NCI-H524 treated with DMSO at 0.1 percent for 48 hours (cell line): ENCODE measurements around the gene F2R.

Source experiments
- DNase-seq: peaks from one replicate; lab custom pipeline; 2025; lab: John Stamatoyannopoulos, UW

The F2R gene

GRCh38 chr5:76690704-76691466, 25.0 kb upstream of the F2R start:
- DNase-seq: no peak

- no peak for DNase-seq
Observed at GRCh38 chr5:76691467-76692273, 24.3 kb upstream of the F2R start.

GRCh38 chr5:76692274-76692540, 23.7 kb upstream of the F2R start:
- no peak for DNase-seq

GRCh38 chr5:76692651-76693050, 23.3 kb upstream of the F2R start:
- no peak for DNase-seq

DNA sequence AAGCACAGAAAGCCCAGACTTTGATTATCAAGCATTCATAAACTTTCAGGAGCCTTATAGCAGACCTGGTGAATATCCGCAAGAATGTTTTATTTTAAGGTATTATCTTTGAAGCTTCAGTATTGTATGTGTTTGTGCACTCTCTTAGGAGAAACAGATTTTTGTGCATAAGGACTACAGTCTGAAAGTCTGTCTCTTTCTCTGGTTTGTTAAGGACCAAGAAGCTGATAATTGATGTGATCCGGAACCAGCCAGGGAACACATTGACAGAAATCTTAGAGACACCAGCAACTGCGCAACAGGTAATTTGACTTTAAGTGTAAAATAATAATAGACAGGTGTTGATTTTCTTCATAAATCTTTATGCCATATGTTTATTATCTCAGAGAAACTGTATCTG, 22.8 kb upstream of the F2R start:
- no peak for DNase-seq

DNA sequence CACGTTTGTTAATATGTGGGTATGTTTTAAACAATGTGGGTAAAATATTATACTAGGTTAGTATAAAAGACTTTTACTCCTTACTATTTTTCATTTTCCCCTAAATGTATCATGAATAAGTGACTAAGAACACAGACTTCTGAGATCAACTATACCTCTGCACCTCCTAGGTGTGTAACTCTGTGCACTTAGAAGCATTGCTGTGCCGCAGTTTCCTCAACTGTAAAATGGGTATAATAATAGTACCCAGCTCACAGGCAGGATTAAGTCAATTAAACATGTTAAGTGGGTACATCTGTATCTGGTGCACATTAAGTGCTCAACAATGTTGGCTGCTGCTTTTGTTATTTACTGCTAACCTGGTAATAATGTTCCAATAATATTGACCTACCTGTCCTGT, 21.6 kb upstream of the F2R start:
- DNase-seq: no peak

GRCh38 chr5:76695346-76695745, 20.6 kb upstream of the F2R start:
- DNase-seq: no peak

DNA sequence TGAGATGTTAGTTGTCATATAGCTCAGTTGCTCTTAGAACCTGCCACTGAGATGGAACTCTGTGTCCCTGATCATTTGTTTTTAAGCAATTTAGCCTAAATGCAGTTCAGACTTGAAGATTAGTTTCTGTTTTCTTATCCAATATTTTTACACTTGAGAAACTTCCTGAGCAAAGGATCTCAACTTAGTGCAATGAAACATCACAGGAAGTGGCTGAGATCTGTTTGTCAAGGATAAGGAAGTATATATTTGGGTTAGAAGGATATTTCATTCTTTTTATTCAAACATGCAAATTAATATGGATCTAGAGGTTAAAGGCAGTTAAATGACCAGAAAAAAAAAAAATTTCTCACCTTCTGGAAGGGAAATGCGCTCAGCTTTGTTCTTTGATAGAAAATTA, 19.7 kb upstream of the F2R start:
- DNase-seq: no peak

DNA sequence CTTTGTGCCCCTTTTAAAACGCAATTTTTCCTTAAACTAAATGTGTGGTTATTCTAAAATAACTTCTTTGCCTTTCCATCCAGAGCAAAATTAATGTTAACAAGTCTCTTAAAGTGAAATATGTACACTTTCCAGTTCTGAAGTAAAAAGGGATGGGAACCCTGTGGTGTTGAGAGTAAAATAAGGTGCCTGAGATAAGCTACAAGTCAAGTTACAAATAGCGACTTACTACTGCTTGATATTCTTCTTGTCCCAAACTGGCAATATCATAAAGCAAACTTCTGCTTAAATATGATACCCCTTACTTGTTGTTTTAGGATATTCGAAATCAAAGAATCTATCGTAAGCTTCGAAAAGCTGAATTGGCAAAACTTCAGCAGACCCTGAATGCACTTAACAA, 18.3 kb upstream of the F2R start:
- DNase-seq: no peak

GRCh38 chr5:76700571-76700970, 15.4 kb upstream of the F2R start:
- no peak for DNase-seq

DNA sequence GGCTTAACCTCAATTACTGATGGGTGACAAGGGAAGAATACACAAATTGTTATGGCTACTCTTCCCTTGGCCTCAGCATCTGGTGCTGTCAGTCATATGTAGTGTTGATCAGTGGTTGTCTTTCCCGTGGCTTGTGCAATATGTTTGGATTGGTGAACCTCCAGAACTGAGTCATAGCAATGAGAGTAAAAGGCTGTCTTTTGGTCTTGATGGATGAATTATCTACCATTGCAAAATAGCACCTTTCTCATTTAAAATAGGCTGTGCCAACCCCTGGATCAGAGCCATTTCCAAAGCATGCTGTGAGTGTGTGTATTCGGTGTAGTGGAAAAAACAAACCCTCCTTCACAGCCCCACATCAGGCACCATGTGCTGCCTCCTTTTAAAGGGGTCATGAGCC, 14.6 kb upstream of the F2R start:
- no peak for DNase-seq

DNA sequence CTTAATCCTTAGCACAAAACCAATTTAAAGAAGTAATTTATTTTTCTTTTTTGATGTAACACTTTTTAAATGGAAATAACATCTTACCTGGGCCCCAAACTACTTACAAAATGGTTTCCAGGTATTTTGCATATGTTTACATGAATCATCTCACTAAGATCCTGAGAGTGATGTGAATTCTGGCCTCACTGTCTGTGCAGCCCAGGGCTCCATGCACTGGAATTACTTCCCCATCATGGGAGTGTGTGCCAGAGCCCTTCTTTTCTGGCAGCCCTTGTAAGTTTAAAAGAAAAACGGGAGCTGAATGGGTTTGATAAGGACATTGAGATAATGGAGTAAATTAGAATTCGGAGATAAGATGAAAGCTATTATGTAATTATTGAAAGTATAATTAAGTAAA, 12.2 kb upstream of the F2R start:
- no peak for DNase-seq

DNA sequence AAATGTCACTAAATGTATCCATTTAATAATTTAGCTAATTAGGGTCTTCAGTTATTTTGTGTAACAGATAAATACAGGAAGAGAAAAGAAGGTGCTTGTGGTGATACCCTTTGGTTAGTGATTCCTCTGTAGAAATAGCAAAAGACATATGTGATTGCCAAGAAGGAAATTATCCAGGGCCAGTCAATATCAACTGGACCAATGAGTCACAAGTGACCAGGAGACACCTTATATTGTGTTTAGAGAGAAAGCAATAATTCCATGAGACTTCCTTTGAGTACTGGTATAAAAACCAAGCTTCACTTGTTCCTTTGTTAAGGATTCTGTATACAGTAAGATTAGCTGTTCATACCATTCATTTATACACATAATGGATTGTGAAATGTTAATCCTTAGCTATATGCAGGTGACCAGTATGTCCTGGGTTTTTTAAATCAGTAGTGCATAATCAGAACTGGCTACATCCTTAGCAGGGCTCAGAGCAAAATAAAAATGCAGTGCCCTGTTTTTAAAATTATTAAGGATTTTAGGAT, 11.7 kb upstream of the F2R start:
- no peak for DNase-seq

DNA sequence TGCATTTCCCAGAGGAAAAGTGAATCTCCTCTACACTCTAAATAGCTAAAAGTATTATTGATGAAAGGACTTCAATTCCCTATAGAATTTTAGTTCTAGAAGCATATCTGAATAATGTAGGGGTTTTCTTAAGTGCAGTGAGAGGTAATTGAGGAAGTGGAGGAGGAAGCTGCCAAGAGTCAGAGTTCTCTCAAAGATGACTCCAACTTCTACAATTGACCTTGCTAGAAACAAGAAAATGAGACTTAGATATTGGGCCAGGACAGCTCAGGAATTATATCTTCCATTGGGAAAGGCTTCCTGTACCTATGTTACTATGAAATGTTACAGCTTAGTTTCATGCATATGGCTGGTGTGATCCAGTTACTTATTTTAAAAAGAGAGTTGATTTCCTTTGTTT, 10.4 kb upstream of the F2R start:
- DNase-seq: no peak

DNA sequence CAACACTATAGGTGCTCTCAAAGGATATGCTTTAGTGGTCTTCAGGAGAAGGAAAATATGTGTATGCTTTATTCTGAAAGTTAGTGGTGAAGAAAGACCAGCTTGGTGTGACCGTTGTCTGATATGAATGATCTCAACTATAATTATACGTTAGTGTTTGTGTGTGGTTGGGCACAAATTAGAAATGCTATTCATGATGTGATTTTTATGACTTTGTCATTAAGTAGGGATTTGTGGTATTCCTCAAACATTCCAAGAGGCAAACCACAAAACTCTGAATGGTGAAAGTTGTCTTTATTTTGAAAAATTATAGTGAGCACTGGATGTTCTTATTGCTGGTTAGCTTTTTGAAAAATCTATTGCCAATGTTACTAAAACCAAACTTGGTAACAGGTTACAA, 6.2 kb upstream of the F2R start:
- no peak for DNase-seq

DNA sequence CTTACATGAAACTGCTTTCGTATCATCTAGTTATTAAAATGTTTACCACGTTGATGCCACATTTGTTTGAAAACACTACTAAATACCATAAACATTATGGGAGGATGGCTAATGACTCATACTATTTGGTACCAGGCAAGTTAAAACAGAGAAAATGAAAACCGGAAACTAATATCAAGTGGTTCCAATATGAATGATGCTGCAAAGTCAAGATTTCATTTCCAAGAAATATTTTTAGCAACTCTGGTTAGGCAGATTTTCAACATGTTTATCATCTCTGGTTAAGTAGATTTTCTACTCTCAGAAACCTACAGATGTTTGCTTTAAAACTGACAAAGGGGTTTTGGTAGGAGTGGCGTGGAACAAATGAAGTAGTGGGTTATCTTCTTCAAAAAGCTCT, 4.9 kb upstream of the F2R start:
- no peak for DNase-seq

DNA sequence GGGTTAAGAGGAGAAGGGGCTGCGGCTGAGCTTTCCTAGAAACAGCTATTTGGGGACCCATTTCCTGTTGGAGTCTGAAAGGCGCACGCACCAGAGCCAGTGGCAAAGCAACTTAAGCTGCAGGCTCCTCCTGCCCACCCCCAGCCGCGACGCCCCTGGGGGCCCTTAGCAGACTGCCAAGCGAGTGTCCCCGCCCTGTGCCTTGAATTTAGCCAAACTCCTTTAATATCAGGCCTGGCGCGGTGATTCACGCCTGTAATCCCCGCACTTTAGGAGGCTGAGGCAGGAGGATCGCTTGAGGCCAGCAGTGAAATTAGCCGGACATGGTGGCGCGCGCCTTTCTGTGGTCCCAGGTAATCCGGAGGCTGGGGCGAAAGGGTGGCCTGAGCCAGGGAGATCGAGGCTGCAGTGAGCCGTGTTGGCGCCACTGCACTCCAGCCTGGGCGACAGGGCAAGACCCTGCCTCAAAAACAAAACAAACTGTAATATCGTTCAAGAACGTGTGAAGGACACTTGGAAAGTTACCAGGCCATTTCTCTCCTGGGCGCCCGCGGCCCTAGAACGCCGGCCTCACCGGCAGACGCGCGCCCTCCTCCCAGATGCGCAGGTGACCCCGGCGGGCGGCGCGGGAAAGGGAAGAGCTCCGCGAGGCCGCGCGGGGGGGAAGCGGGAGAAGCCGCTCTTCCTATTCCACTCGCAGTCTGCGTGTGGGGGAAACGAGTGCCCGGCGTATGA, 1.0 kb upstream of the F2R start:
- no peak for DNase-seq

- no peak for DNase-seq
Observed at GRCh38 chr5:76715486-76715735, 515 bp upstream of the F2R start.

- DNase-seq: no peak
Observed at GRCh38 chr5:76716456-76717157, 681 bp downstream of the F2R start.

DNA sequence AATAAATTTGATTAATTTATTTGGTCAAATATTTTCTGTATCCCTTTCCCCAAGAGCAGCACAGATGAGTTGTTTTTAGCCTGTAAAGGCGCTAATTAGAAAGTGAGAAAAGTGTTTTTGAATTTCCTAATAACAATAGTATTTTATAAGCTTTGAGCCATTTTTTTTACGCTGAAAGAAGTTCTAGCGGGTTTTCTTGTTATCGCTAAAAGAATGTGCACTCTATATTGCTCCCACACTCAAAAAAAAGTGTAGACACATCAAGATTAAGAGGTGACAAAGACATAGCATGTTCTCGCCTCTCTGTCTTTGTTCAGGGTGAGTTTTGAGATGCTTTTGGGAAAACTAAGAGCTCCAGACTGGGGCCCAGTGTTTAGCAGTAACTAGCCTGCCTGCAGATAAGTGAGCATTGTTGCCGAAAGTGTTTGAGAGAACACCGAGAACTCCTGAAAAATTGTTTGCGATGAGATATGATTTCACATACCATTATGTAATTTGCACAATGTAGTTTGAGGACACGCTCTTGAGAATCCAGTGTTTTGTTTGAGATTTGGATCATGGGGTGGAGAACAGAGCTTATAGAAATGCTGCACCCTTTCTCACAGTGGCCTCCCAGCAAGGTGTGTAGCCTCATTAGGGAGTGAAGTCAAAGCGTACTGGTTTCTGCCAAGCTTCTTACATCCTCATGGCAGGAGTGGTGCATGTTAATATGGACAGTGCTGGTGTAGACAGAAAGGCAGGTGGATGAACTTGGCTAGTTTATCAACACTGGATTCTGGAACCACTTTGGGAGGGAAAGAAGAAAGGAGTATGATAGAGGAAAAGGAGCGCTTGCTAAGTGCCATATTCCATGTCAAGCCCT, 1.5 kb downstream of the F2R start:
- no peak for DNase-seq

GRCh38 chr5:76718381-76718832, 2.5 kb downstream of the F2R start:
- no peak for DNase-seq

DNA sequence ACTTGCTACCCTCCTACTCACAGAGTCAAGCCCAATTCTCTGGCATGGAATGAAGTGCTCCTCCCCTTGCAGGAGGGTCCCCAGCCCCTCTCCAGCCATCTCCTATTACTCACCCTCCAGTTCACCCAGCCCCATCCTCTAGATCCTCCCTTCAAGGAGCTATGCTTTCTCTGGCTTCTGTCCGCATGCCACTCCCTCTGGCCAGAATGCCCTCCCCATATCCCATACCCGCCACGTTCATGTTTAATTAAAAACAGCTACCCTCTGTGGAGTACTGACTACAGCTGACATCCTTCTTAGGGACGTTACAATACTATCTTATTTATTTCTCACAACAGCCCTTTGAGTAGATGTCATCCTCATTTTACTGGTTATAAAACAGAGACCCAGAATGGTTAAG, 3.0 kb downstream of the F2R start:
- no peak for DNase-seq
